HepG2 (cell line): ENCODE data around the gene MVK. TPM values are rescaled to one million over a fixed set of nuclear protein-coding genes. Genes with fewer than 3 reads are reported as not detected.
A peak's percentile ranks its signal among the peaks of the same experiment; 100 is the strongest.

ENCODE experiments used
- ATRX ChIP-seq: sonication (generic); formaldehyde crosslinking; IDR thresholded peaks from 2 replicates; pipeline ENCODE4 v1.4.0; 2020; ENCODE audit warnings: missing genetic modification reagents, borderline replicate concordance
- KDM1A ChIP-seq: IDR thresholded peaks from 2 replicates; pipeline ENCODE4 v1.6.1; 2016; ENCODE audit warnings: missing compliant biosample characterization
- MATR3 ChIP-seq: sonication (generic); formaldehyde crosslinking; IDR thresholded peaks from 2 replicates; pipeline ENCODE4 v1.4.0; 2020; ENCODE audit warnings: missing genetic modification reagents
- MAZ ChIP-seq, 2 experiments: sonication (generic) in 1 of 2; formaldehyde crosslinking in 1 of 2; IDR thresholded peaks; 2 replicates each; pipeline versions ENCODE4 v1.5.0 to v1.6.1; 2012 to 2020; ENCODE audit warnings: low read depth in 2 of 2, mild to moderate bottlenecking in 2 of 2, borderline replicate concordance in 1 of 2, improper control_type of control experiment in 1 of 2, low read length in 1 of 2, missing genetic modification reagents in 1 of 2, moderate library complexity in 1 of 2
- MIER3 ChIP-seq: IDR thresholded peaks from 2 replicates; pipeline ENCODE4 v1.6.1; 2016; ENCODE audit warnings: missing compliant biosample characterization, borderline replicate concordance
- PHF8 ChIP-seq: sonication (generic); formaldehyde crosslinking; IDR thresholded peaks from 2 replicates; pipeline ENCODE4 v1.5.0; 2020; ENCODE audit warnings: missing genetic modification reagents
- RXRA ChIP-seq: sonication (generic); formaldehyde crosslinking; IDR thresholded peaks from 2 replicates; pipeline ENCODE4 v1.5.1; 2020; ENCODE audit warnings: missing genetic modification reagents
- SP4 ChIP-seq: sonication (generic); formaldehyde crosslinking; IDR thresholded peaks from 2 replicates; pipeline ENCODE4 v1.8.1; 2023; ENCODE audit warnings: mild to moderate bottlenecking, missing genetic modification reagents
- ZBTB37 ChIP-seq: sonication (generic); formaldehyde crosslinking; IDR thresholded peaks from 2 replicates; pipeline ENCODE4 v1.4.0; 2020; ENCODE audit warnings: mild to moderate bottlenecking, missing genetic modification reagents
- ZFX ChIP-seq: sonication (generic); formaldehyde crosslinking; IDR thresholded peaks from 2 replicates; pipeline ENCODE4 v1.4.0; 2020; ENCODE audit warnings: mild to moderate bottlenecking, low read depth, missing genetic modification reagents, moderate library complexity
- ZNF276 ChIP-seq: sonication (generic); formaldehyde crosslinking; IDR thresholded peaks from 2 replicates; pipeline ENCODE4 v1.4.0; 2020; ENCODE audit warnings: mild to moderate bottlenecking, low read depth, missing genetic modification reagents
- ZNF552 ChIP-seq: sonication (generic); formaldehyde crosslinking; IDR thresholded peaks from 2 replicates; pipeline ENCODE4 v1.9.0; 2022; ENCODE audit warnings: missing genetic modification reagents, mild to moderate bottlenecking, borderline replicate concordance
- ZNF569 ChIP-seq: sonication (generic); formaldehyde crosslinking; IDR thresholded peaks from 2 replicates; pipeline ENCODE4 v1.5.0; 2020; ENCODE audit warnings: mild to moderate bottlenecking, missing genetic modification reagents, moderate library complexity, borderline replicate concordance
- ZNF589 ChIP-seq: sonication (generic); formaldehyde crosslinking; conservative IDR thresholded peaks from 2 replicates; pipeline ENCODE4 v1.8.0; 2022; ENCODE audit warnings: mild to moderate bottlenecking, moderate library complexity, missing genetic modification reagents
- ZNF772 ChIP-seq: sonication (generic); formaldehyde crosslinking; IDR thresholded peaks from 2 replicates; pipeline ENCODE4 v1.5.0; 2020; ENCODE audit warnings: mild to moderate bottlenecking, missing genetic modification reagents
- polyA plus RNA-seq, 8 experiments: library from polyadenylated mRNA; depleted of rRNA in 3 of 8; stranded (reverse) in 7 of 8; unstranded in 1 of 8; fragments of >200 nt; fragmentation: Illumina TruSeq in 4 of 8; extraction: Trizol in 4 of 8; gene quantifications; 2 replicates each; pipeline versions ENCODE4 v1.2.1 to v1.2.3, GENCODE V29; 2011 to 2016; ENCODE audit warnings: low read depth in 4 of 8, missing spikeins in 1 of 8, mixed read lengths in 1 of 8; ENCODE audit not compliant: insufficient read depth in 1 of 8
- total RNA-seq, 5 experiments: library from RNA; depleted of rRNA; stranded (reverse); fragments of >200 nt; fragmentation: Illumina TruSeq; extraction: Trizol; gene quantifications; 2 replicates each; pipeline ENCODE4 v1.2.3, GENCODE V29; 2016; ENCODE audit warnings: low read depth in 1 of 5
- TF ChIP-seq, protein P1 (sequence below): sonication (generic); formaldehyde crosslinking; IDR thresholded peaks from 2 replicates; pipeline ENCODE4 v1.5.0; 2020; ENCODE audit warnings: mild to moderate bottlenecking, missing genetic modification reagents, borderline replicate concordance
- TF ChIP-seq, protein P2 (sequence below), 2 experiments: sonication (generic) in 1 of 2; formaldehyde crosslinking in 1 of 2; IDR thresholded peaks; 2 replicates each; pipeline versions ENCODE4 v1.4.0 to v1.6.1; 2016 to 2020; ENCODE audit warnings: borderline replicate concordance in 1 of 2, low read depth in 1 of 2, mild to moderate bottlenecking in 1 of 2, missing genetic modification reagents in 1 of 2

Gene MVK
- total and polyA plus RNA-seq, 2 of the 13 experiments (the other 11 are each of a cell fraction or from before 2014, with no cell fraction given): 11.6 to 66.9 TPM

GRCh38 chr12:109598428-109598854 lies 24.8 kb downstream of the MVK start (continued):
- TF ChIP-seq MAZ (IDR thresholded peaks at IDR 0.05; ENCODE audit: borderline replicate concordance, low read depth, low read length) (no peak), MAZ (CRISPR knock-in tag; IDR thresholded peaks at IDR 0.05; ENCODE audit: low read depth) (no peak), MIER3 (CRISPR knock-in tag) (no peak), ZFX (CRISPR knock-in tag) (peak; percentile 59; the same call in 1 of the 2 replicates), SP4 (CRISPR knock-in tag) (no peak), ATRX (CRISPR knock-in tag) (no peak), KDM1A (CRISPR knock-in tag) (no peak), ZNF552 (CRISPR knock-in tag) (no peak), ZNF569 (CRISPR knock-in tag) (no peak), ZNF772 (CRISPR knock-in tag) (peak; percentile 15; the same call in 1 of the 2 replicates), MATR3 (no peak), ZNF589 (no peak), ZBTB37 (no peak), ZNF276 (CRISPR knock-in tag) (no peak), PHF8 (CRISPR knock-in tag) (no peak), RXRA (CRISPR knock-in tag) (peak; percentile 18; the same call in 1 of the 2 replicates)
- TF ChIP-seq, protein P1, sequence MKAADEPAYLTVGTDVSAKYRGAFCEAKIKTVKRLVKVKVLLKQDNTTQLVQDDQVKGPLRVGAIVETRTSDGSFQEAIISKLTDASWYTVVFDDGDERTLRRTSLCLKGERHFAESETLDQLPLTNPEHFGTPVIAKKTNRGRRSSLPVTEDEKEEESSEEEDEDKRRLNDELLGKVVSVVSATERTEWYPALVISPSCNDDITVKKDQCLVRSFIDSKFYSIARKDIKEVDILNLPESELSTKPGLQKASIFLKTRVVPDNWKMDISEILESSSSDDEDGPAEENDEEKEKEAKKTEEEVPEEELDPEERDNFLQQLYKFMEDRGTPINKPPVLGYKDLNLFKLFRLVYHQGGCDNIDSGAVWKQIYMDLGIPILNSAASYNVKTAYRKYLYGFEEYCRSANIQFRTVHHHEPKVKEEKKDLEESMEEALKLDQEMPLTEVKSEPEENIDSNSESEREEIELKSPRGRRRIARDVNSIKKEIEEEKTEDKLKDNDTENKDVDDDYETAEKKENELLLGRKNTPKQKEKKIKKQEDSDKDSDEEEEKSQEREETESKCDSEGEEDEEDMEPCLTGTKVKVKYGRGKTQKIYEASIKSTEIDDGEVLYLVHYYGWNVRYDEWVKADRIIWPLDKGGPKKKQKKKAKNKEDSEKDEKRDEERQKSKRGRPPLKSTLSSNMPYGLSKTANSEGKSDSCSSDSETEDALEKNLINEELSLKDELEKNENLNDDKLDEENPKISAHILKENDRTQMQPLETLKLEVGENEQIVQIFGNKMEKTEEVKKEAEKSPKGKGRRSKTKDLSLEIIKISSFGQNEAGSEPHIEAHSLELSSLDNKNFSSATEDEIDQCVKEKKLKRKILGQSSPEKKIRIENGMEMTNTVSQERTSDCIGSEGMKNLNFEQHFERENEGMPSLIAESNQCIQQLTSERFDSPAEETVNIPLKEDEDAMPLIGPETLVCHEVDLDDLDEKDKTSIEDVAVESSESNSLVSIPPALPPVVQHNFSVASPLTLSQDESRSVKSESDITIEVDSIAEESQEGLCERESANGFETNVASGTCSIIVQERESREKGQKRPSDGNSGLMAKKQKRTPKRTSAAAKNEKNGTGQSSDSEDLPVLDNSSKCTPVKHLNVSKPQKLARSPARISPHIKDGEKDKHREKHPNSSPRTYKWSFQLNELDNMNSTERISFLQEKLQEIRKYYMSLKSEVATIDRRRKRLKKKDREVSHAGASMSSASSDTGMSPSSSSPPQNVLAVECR (CRISPR knock-in tag): 0 out of 2 replicates have a peak, but pooled peaks have one; percentile 10
- TF ChIP-seq, protein P2, sequence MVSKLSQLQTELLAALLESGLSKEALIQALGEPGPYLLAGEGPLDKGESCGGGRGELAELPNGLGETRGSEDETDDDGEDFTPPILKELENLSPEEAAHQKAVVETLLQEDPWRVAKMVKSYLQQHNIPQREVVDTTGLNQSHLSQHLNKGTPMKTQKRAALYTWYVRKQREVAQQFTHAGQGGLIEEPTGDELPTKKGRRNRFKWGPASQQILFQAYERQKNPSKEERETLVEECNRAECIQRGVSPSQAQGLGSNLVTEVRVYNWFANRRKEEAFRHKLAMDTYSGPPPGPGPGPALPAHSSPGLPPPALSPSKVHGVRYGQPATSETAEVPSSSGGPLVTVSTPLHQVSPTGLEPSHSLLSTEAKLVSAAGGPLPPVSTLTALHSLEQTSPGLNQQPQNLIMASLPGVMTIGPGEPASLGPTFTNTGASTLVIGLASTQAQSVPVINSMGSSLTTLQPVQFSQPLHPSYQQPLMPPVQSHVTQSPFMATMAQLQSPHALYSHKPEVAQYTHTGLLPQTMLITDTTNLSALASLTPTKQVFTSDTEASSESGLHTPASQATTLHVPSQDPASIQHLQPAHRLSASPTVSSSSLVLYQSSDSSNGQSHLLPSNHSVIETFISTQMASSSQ (IDR thresholded peaks at IDR 0.05; ENCODE audit: low read depth): no peak
- TF ChIP-seq, protein P2 (CRISPR knock-in tag; IDR thresholded peaks at IDR 0.05; ENCODE audit: borderline replicate concordance): 0 out of 2 replicates have a peak, but pooled peaks have one; percentile 2
